HG02571 (cell line): ENCODE measurements around the gene CYP24A1.

Source experiments
- ATAC-seq: cut with Tn5 transposase; IDR thresholded peaks from one replicate; pipeline ENCODE4 v1.9.1; 2021; ENCODE audit warnings: mild to moderate bottlenecking, moderate library complexity; ENCODE audit not compliant: unreplicated experiment

The CYP24A1 gene

GRCh38 chr20:54203281-54203680, 29.5 kb upstream of the CYP24A1 start:
- ATAC-seq = no peak

- ATAC-seq = no peak
Measured at GRCh38 chr20:54201268-54201846, 27.6 kb upstream of the CYP24A1 start.

DNA sequence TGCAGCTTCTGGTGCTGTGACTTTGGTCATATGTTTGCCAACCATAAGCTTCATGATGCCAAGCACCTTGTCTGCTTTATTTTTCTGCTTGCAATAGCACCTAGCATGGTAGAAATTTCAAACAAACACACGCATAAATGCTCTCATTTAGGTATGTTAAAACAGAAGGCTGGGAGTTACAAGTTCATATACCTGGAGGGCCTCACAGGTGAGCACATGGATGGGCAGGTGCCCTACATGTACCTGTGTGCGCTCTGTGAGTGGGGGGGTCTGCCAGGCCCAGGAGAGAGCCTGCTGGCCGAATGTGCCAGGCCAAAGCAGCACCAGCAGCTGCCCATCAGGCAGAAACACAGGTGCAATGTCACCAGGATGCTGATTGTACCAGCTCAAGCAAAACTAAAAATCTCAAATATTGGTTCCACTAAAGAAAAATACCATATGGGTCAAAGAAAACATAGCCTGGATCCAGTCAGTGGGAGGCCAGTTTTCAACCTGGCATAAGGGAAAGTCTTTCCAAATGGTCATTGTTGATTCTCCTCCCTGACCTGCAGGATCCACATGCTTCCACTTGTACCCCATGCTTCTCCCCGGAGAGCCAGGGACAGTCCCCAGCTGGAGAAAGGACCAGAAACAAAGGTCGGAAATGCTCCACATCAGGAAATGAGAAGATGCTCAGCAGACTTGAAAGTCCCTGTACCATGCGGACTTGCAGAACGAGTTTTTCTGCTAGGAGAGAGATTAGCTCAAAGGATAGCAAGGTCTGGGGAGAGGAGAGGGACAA, 26.9 kb upstream of the CYP24A1 start:
- no peak for ATAC-seq

- ATAC-seq = no peak
Measured at GRCh38 chr20:54199721-54200176, 26.0 kb upstream of the CYP24A1 start.

GRCh38 chr20:54199283-54199682, 25.5 kb upstream of the CYP24A1 start:
- ATAC-seq = no peak

DNA sequence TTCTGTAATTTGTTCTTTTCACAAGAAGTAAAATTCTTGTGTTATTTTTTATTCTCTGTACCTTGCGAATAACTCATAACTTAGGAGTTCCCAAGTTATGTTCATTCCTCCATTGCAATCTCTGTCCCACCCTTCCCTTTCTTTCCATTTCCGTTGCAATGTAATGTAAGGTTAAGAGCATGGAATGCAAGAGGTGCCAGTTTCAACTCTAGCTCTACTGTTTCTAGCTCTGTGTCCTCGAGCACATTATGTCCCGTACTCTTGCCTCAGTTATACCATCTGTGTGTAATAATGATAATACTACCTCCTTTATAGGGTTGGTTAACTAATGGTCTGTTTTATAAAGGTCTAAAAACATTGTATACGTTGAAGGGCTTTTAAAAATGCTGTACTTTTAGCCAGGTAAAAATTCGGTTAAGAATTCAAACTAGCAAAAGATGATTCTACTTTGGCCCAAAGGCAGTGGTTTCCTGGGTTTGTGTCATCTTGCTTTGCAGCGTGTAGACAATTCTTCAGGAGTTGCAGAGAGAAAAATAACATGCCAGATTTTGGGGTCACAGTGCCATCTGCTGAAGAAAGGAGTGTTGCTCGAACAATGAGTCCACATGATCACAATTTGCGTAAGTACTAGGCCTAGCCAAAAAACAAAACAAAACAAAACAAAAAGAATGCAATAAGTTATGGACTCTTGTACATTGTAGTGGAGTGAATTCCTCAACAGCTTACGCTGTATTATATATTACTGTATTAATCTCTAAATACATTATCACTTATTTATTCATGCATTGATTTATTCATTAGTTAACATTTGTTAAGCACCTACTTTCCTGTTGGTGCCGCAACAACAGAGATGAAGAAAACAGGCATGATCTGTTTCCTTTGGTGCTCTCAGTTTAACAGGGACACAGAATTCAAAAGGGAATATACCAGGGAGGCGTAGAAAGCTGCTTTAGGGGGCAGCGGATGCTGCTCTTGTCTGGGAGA, 24.1 kb upstream of the CYP24A1 start:
- ATAC-seq = no peak

- ATAC-seq = no peak
Measured at GRCh38 chr20:54195483-54196472, 22.0 kb upstream of the CYP24A1 start.

- ATAC-seq = no peak
Measured at GRCh38 chr20:54194724-54195438, 21.1 kb upstream of the CYP24A1 start.

- ATAC-seq = no peak
Measured at GRCh38 chr20:54193817-54194216, 20.0 kb upstream of the CYP24A1 start.

GRCh38 chr20:54190217-54190616, 16.4 kb upstream of the CYP24A1 start:
- ATAC-seq = no peak

DNA sequence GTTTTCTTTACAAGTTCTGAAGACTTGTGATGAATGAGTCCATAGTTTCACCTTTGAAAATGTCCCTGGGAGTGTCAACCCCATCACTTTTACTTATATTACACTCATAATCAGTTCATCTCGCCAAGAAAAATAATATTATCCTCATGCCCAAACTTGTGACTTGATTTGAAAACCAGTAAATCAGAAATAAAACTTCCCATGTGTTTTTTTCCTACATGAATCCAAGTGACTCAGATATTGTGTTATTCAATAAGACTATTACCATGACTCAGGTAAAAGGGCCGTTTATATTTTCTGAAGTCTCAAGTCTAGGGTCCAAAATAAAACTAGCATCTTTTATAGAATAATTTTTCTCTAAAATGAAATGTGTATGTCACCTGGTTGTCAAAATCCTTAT, 15.8 kb upstream of the CYP24A1 start:
- no peak for ATAC-seq

DNA sequence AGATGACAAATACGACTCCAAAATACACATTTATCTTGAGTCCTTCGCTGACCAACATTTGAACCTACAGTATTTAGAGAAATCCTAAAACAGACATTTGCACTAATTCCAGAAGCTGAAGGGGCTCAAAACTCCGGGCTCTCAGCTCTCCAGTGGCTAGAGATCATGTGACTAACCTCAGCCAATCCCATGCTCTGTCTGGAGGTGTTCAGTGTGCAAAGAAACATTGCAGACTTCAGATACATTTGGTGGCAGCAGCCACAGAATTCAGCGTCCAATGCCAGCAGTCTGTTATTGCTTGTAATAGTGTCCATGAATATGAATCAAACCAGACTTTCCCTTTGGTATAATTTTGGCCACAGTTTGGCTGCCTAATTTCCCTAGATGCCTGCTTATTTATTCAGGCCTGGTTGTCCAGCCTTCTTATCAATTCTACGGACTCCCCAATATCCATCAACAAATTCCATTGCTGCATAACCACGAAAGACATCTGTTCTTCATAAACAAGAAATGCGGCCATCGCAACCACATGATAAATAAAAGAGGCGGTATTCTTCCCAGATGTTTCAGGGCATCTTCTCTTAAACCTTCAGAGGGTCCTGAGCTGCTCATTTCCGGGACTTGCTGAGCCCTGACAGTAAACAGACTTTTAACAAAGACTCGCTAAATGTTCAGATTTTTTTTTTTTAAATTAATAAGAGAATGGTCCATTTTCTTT, 14.5 kb upstream of the CYP24A1 start:
- ATAC-seq = no peak

DNA sequence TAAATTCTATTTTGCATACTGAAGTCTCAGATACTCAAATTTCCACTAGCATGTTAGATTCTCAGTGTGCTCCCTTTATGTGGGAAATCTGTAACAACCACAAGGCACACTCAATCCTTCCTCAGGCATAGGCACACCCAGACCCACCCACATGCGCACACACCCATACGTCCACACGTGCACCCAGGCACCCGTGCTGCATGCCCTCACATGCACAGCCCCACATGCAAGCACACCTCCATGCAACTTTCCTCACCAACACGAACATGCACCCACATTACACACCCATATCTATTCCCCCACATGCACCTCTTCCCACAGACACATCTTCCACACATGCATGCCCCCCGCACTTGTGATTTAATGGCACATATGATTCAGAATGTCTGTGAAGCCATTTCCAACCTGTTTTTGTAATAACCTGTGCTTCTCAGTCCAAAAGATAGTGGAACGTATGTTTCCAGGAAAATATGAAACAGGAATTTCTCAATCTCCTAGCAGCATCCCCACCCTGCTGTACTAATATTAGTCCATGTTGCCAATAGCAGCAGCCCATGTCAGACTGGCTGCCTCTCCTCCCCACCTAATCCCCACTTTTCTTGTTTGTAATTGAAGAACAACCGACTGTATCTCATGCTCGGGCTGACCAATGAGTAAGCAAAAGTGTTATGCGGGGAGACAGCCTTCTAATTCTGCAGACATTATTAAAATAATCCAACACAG, 11.3 kb upstream of the CYP24A1 start:
- no peak for ATAC-seq

GRCh38 chr20:54184071-54184470, 10.3 kb upstream of the CYP24A1 start:
- ATAC-seq = no peak

DNA sequence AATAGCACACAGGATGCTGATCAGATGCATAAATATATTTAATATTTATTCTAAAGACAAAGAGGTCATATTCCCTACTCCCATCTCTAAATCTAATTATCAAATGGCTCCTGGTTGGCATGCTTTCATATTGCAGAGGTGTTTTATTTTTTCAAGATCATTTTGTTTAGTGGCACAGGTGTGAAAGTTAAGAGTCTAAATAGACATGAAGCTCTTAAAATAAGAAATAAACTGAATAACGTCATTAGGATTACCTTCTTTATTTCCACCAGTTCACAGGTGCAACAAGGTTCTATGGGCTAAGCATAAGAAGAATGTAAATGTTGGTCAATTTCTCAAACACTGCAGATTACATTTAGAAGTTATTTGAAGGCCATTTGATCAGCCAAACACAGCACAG, 7.1 kb upstream of the CYP24A1 start:
- no peak for ATAC-seq

GRCh38 chr20:54179946-54180345, 6.2 kb upstream of the CYP24A1 start:
- ATAC-seq = no peak

GRCh38 chr20:54178256-54178655, 4.5 kb upstream of the CYP24A1 start:
- ATAC-seq = no peak

DNA sequence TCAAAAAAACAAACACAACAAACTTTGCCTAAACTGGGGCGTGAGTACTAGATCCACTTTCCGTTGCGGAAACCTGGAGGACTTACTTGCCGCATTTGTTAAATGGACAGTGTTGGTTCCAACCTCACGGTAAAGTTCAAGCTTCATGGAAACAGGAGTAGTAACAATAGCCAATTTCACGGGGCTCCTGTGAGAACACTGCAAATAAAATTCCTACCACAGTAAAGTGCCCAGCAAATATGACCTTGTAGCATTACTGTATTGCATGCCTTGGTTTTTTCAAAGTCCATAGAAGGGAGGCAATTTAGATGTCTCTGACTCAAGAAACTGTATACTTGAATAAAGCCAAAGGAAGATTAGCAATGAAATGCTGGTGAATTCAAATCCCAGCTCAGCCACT, 3.6 kb upstream of the CYP24A1 start:
- ATAC-seq = no peak
